Kidney (tissue), 14 donors: ENCODE data around the gene VPS37D. TPM values are rescaled to one million over a fixed set of nuclear protein-coding genes. Genes with fewer than 3 reads are reported as not detected.
"Not testable (repeated sequence)": the region's sequence is repeated elsewhere in the genome, so short reads cannot be mapped to it uniquely, and the experiment has no call there.

Source experiments
- DNase-seq, 5 donors: peaks; one replicate each; pipeline ENCODE4 v3.0.0-alpha.2; 2013 to 2020
- FAIRE-seq: peaks from 2 replicates; lab custom pipeline; 2012; peaks lifted over from hg19 to GRCh38; lab: Jason Lieb, UNC
- H3K27ac ChIP-seq, 2 donors: one replicate each; pipeline ENCODE4 v1.7.0; 2013; ENCODE audit warnings: low read depth in 2 of 2, low read length in 2 of 2, inconsistent platforms in 1 of 2
- H3K27me3 ChIP-seq: one replicate; pipeline ENCODE4 v1.7.1; 2013; ENCODE audit warnings: low read length, inconsistent platforms; ENCODE audit not compliant: control insufficient read depth, insufficient read depth
- H3K36me3 ChIP-seq, 3 donors: one replicate each; pipeline versions ENCODE4 v1.7.0 to v1.7.1; 2013; ENCODE audit warnings: low read length in 3 of 3, control low read depth in 1 of 3, inconsistent platforms in 1 of 3; ENCODE audit not compliant: insufficient read depth in 3 of 3, control insufficient read depth in 2 of 3
- H3K4me1 ChIP-seq, 3 donors: one replicate each; pipeline versions ENCODE4 v1.7.0 to v1.7.1; 2013; ENCODE audit warnings: low read length in 3 of 3, inconsistent platforms in 1 of 3, low read depth in 1 of 3; ENCODE audit not compliant: control insufficient read depth in 2 of 3, insufficient read depth in 2 of 3
- H3K4me3 ChIP-seq, 3 donors: one replicate each; pipeline versions ENCODE4 v1.7.0 to v1.8.1; 2013; ENCODE audit warnings: low read length in 3 of 3, control low read depth in 1 of 3, inconsistent platforms in 1 of 3
- H3K9ac ChIP-seq, 3 donors: one replicate each; pipeline versions ENCODE4 v1.7.0 to v1.7.1; 2013; ENCODE audit warnings: low read length in 3 of 3, control low read depth in 1 of 3, inconsistent platforms in 1 of 3
- H3K9me3 ChIP-seq, 3 donors: one replicate each; pipeline versions ENCODE4 v1.7.0 to v1.7.1; 2013; ENCODE audit warnings: low read length in 3 of 3, control low read depth in 1 of 3, inconsistent platforms in 1 of 3; ENCODE audit not compliant: control insufficient read depth in 2 of 3, insufficient read depth in 1 of 3
- CTCF ChIP-seq: IDR thresholded peaks from 3 replicates; pipeline ENCODE4 v1.5.1; 2012; ENCODE audit warnings: mild to moderate bottlenecking, moderate library complexity, borderline replicate concordance; ENCODE audit not compliant: insufficient read depth; ENCODE audit errors: extremely low read depth
- intact Hi-C: fragments of 100-400 bp; cut with DNase I; formaldehyde crosslinking; loops from one replicate; pipeline ENCODE4 v1.11.1; 2022
- polyA plus RNA-seq: library from polyadenylated mRNA; stranded (reverse); fragments of 350-450 nt; fragmentation: Illumina TruSeq; extraction: RNeasy Lipid Tissue Mini Kit (QIAGEN cat#74804); gene quantifications from one replicate; pipeline ENCODE4 v1.2.3, GENCODE V29; 2014; ENCODE audit warnings: low read depth, low replicate concordance; ENCODE audit not compliant: insufficient read depth
- total RNA-seq: library from RNA; stranded (reverse); fragmentation: NEBNext Ultra II Directional; extraction: Animal tissue kit (Norgen Biotek cat#: 25700); gene quantifications from one replicate; pipeline ENCODE4 v1.2.1, GENCODE V29; 2021
- donor health status: control.
- donor health status: control.
- donor health status: control.
- donor health status: control.
- donor health status: control.
- donor health status: DM: yes; HTN: yes; CAD: no.
- donor health status: Normal renal cell carcinoma (clear cell type).

VPS37D gene
- total and polyA plus RNA-seq, 2 donors from 2014 or later: 13.2 to 19.3 TPM

DNA sequence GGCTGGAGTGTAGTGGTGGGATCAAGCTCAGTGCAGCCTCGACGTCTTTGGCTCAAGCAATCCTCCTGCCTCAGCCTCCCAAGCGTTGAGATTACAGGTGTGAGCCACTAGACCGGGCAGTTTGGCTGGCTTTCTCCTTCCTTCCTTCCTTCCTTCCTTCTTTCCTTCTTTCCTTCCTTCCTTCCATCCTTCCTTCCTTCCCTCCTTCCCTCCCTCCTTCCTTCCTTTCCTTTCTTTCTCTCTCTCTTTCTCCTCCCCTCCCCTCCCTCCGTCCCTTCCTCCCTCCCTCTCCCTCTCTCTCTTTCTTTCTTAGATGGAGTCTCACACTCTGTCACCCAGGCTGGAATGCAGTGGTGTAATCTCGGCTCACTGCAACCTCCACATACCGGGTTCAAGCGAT lies 7.6 kb upstream of the VPS37D start:
- H3K4me3 ChIP-seq: no peak overlapping the region

GRCh38 chr7:73660594-73660993 lies 7.0 kb upstream of the VPS37D start:
- H3K27ac ChIP-seq, intact Hi-C loops, H3K9me3 ChIP-seq, H3K4me3 ChIP-seq, DNase-seq, FAIRE-seq, H3K9ac ChIP-seq, H3K36me3 ChIP-seq, H3K27me3 ChIP-seq, H3K4me1 ChIP-seq: not testable (repeated sequence)

More for the DNA sequence above, 7.6 kb upstream of the VPS37D start:
- peaks cover 0 to 7% (median 0%) of the 10 kb centered on the region in 3 donors for H3K9me3 ChIP-seq
- H3K9ac ChIP-seq: no peak overlapping the region
- no peaks in the 10 kb centered on the region for H3K4me1 ChIP-seq
- intact Hi-C loops: no loop called here
- FAIRE-seq: no peak
- H3K27ac ChIP-seq: no peak overlapping the region
- peak in 1 of 5 donors; percentile 2 for DNase-seq
- no peak for TF ChIP-seq CTCF
- H3K36me3 ChIP-seq: no peaks in the 10 kb centered on the region
- H3K27me3 ChIP-seq: no peaks in the 10 kb centered on the region

- Histone ChIP-seq H3K36me3 (no peaks in the 10 kb centered on the region), H3K27me3 (no peaks in the 10 kb centered on the region), H3K9ac (no peak overlapping the region), H3K4me3 (no peak overlapping the region), H3K4me1 (peaks cover 0 to 4% (median 0%) of the 10 kb centered on the region in 3 donors), H3K9me3 (peaks cover 0 to 7% (median 0%) of the 10 kb centered on the region in 3 donors), H3K27ac (no peak overlapping the region)
- TF ChIP-seq CTCF: no peak
- no peak for DNase-seq
- no peak for FAIRE-seq
- intact Hi-C loops: no loop called here
These were observed 4.6 kb upstream of the VPS37D start for GRCh38 chr7:73663033-73663432.

- FAIRE-seq (no peak), DNase-seq (peak in 4 of 5 donors; percentile 45 to 75 (median 61))
- no peaks in the 10 kb centered on the region for H3K27me3 ChIP-seq
- peak overlapping the region; percentile 71 to 86 for H3K27ac ChIP-seq
- H3K4me3 ChIP-seq: peak overlapping the region; percentile 65 to 77 (median 76)
- intact Hi-C loops: no loop called here
- peaks cover 0 to 6% (median 4%) of the 10 kb centered on the region in 3 donors for H3K4me1 ChIP-seq
- TF ChIP-seq CTCF: no peak
- no peaks in the 10 kb centered on the region for H3K36me3 ChIP-seq
- peak overlapping the region; percentile 11 to 70 (median 55) for H3K9ac ChIP-seq
- peaks cover 0 to 1% (median 0%) of the 10 kb centered on the region in 3 donors for H3K9me3 ChIP-seq
These were observed 663 bp downstream of the VPS37D start for GRCh38 chr7:73668103-73668885.
